NOMO-1 treated with DMSO at 0.1 percent for 48 hours (cell line): Measurements from ENCODE around the gene SLC25A34.
"Not testable (repeated sequence)": the region's sequence is repeated elsewhere in the genome, so short reads cannot be mapped to it uniquely, and the experiment has no call there.

Experiments
- DNase-seq: peaks from one replicate; lab custom pipeline; 2025; ENCODE audit not compliant: unreplicated experiment; lab: John Stamatoyannopoulos, UW

Gene SLC25A34

DNA sequence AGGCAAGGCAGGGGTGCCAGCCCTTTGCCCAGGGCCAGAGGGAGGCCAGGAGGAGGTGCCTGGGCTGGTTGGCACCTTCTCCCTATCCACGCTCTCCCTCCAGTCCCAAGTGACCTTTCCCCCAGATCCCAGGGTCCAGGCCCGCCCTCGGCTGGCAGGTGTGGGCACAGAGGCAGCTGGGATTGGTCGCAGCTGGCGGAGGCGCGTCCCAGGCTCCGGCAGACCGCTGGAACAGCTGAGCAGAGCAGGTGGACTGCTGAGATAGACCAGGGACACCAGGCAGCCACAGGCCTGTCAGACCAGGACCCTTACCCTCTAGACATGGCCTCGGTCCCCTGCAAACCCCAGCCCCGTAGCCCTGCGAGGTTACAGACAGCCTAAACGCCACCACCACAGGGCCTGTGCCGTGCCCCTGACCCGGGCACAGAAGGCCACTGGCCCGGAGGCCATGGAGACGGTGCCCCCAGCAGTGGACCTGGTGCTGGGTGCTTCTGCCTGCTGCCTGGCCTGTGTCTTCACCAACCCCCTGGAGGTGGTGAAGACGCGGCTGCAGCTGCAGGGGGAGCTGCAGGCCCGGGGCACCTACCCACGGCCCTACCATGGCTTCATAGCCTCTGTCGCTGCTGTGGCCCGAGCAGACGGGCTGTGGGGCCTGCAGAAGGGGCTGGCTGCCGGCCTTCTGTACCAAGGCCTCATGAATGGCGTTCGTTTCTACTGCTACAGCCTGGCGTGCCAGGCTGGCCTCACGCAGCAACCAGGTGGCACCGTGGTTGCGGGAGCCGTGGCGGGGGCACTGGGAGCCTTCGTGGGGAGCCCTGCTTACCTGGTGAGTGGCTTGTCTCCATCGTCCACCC, at the start of gene SLC25A34:
Gene SLC25A34 (plus strand): TSS at position 221 of the 854 bp plus-strand sequence. CDS start 228 bp downstream, at position 449.
- DNase-seq, result no peak

DNA sequence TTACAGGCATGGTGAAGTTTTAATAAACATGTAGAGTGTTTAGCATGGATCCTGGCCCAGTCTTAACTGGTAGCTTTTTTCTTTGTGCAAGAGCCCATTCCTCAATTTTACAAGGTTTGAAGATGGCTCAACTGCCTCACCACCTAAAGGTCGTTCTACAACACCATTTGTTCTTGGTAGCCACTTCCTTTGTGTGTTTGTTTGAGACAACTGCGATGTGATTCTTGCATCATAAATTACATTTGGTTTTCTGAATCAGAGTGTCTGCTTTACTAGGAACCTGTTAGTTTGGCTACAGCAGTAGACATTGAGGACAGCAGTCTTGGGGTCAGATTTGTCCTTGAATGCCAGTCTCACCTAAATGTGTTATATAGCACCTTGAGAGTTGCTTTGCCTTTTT, 48.6 kb upstream of the SLC25A34 start:
- no peak for DNase-seq

DNA sequence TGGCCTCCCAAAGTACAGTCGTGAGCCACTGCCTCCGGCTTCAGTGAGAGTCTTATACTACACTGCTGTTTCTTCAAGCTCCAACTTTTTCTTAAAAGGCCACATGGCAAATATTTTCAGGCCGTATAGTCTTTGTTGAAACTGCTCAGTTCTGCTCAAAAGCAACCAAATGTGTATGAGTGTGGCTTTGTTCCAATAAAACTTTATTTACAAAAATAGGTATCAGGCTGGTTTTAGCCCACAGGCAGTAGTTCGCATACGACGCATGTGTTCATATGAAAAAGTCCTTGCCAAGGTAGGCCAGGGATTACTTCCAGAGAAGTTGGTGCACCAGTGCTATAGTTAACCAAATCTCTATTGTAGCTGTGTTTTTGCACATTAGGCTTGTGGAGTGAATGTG, 45.7 kb upstream of the SLC25A34 start:
- DNase-seq, result no peak

DNA sequence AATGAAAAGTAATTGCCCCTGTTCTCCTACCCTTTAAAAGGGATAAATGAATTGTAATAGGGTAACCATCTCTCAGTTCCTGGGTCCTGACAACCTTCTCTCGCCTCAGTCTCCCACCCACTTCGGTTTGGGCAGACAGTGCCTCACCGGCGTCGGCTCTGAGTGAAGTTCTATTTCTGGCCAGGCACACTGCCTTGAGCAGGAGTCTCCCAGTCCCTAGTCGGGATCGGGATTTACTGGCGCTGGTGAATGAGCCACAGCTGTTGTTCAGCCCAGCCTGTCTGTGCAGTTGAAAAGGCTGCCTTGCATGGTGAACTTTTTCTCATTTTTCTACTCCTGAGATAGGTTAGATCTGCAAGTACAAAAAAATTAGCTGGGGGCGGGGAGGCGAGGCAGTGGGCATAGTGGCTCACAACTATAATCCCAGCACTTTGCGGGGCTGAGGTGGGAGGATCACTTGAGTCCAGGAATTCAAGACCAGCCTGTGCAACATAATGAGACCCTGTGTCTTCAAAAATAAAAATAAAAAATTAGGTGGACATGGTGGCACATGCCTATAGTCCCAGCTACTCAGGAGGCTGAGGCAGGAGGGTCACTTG, 44.5 kb upstream of the SLC25A34 start:
- no peak for DNase-seq

DNA sequence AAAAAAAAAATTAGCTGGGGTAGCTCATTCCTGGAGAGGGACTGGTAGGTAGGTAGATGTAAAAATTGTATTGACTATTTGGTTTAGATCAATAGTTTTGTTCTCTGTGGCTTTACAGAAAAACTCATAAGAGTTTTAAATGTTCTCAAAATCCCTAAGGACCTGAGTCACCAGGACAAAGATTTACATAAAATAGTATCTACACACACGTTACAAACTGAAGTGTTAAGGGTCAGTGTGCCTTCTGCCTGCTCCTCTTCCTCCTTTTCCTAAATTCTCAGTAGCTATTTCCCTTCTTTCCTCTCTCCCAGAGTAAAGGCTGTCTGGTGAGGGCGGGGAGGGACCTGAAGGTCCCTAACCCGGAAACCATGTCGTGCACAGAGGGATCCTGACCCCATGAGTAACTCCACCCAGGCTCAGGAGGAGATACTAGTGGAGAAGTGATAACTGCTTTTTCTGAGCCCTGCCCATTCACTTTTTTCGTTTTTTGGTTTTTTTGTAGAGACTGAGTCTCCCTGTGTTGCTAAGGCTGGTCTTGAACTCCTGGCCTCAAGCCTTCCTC, 43.9 kb upstream of the SLC25A34 start:
- DNase-seq, result no peak

DNA sequence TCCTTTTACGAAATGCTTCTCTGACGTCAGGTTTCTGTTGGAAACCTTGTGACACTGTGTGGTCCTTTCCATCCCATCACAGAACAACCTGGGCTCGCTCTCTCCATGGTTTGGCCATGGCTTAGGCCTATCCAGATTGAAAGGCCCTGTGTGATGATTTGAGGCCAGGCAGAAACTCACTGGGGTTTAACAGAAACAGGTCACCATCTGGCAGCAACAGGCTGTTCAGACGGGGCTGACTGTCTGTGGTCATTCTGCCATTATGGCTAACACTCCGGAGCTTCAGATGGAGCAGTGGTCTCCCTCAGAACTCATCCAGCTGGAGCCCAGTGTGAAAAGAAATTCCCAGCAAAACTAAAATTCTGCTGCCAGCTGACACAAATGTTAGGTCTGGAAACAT, 42.7 kb upstream of the SLC25A34 start:
- no peak for DNase-seq

DNA sequence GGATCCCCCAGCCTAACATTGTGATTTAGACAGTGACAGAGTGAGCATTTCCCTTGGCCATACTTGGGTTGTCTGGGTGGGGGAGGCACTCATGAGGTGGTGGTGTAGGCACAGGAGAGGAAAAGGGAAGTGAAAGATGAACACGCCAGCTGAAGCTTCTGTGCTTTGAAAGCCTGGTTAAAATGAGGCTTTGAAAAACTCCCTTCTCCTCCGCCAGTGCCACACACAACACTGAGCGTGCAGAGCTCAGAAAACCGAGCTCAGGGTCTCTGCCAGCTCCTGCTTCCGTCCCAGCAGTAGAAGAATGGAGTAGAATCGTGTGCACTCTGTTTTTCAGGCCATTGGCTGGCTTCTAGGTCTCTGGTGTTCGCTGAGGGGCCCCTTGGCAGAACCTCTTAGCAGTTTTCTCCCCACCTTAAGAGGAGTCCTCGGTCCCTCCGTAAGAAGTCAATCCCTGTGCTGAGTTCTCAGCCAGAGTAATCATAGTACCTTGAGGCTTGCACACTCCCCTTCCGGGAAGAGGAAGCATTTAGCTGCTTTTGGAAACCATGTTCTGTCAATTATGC, 39.0 kb upstream of the SLC25A34 start:
- DNase-seq, result peak; percentile 89

DNA sequence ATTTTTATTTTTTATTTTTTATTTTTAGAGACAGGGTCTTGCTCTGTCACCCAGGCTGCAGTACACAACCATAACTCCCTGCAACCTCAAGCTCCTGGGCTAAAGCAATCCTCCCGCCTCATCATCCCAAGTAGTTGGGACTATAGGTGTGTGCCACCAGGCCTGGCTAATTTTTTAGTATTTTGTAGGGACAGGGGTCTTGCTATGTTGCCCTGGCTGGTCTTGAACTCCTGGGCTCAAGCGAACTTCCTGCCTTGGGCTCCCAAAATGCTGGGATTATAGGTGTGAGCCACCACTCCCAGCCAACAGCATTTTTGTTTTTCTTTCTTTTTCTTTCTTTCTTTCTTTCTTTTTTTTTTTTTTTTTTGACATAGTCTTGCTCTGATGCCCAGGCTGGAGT, 37.9 kb upstream of the SLC25A34 start:
- no peak for DNase-seq

DNA sequence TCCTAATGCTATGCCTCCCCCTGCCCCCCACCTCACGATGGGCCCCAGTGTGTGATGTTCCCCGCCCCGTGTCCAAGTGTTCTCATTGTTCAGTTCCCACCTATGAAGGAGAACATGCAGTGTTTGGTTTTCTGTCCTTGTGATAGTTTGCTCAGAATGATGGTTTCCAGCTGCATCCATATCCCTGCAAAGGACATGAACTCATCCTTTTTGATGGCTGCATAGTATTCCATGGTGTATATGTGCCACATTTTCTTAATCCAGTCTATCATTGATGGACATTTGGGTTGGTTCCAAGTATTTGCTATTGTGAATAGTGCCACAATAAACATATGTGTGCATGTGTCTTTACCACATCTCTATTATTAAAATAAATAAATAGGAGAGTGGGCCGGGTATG, 36.7 kb upstream of the SLC25A34 start:
- not testable (repeated sequence) for DNase-seq

DNA sequence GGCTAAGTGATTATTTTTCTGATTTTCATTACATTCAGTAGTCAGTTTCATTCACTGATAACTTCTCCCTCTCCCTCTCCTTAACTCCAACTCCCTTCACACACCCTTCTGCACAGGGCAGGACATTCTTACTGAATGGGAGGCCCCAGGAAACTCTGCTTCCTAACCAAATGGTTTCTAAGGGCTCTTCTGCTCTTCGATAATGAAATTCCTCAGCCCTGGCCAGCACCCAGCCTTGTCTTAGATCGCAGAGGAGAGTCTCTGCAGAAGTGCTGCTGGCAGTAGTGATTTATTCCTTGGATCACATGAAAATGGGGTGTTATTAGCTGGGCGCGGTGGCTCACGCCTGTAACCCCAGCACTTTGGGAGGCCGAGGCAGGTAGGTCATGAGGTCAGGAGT, 35.5 kb upstream of the SLC25A34 start:
- DNase-seq, result no peak

DNA sequence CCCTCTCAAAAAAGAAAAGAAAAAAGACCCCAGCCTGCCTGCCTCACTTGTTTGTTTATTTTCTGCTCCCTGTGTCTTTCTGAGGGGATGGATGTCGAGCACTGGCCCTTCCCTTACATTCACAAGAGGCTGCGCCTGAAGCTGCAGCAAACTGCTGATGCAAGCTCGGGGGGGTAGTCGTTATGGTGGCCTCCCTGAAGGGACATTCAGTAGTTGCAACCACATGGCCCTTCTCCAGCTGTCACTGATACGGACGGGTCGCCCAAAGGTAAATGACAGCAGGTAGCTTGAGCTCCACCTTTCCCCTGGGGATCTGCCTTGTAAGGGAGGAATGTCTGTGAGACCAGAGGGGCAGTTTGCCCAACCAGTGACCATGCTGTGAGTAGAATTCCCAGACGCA, 34.3 kb upstream of the SLC25A34 start:
- DNase-seq, result no peak

DNA sequence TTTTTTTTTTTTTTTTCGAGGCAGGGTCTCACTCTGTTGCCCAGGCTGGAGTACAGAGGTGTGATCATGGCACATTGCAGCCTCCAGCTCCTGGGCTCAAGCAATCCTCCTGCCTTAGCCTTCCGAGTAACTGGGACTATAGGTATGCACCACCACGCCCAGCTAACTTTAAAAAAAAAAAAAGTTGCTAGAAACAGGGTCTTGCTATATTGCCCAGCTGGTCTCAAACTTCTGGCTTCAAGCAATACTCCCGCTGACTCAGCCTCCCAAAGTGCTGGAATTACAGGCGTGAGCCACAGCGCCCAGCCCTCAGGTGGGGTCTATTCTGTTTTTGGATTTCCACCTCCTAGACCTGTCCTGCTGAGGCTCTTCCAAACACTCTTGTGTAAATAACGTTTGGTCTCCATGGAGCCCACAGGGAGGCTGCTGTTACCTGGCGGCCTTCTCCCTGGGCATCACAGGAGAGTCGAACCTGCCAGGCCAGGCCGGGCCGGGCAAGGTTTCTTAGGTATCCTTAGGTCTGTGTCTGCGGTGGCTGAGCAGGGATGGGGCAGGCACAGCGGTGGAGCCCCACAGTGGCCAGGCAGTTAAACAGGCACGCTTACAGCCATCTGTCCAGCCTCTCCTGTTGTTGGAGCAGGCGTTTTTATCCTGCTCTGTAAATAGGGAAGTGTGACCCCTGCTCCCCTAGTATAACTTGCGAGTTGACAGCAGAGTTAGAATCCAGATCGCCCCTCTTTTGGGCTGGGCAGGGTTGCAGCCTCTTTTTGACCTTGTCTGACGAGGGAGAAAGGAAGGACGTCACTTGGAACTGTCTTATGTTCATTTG, 33.1 kb upstream of the SLC25A34 start:
- no peak for DNase-seq

DNA sequence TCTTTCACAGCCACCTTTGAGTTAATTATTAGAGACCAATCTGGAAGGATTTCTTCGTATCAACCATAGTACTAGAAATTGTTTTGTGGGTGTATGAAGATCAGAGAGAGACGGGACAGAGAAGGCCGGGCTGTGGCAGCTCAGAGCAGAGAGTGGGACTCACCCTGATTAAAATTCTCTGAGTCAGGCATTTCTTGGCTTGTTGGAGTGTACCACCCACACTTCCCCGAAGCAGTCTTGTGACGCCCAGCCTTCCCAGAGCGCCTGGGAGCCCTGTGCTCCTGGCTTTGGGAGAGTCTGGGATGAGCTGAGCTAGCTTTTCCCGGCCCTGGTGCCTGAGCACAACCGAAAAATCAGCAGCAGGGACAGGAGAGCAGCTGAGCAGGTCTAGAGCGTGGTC, 32.5 kb upstream of the SLC25A34 start:
- no peak for DNase-seq

DNA sequence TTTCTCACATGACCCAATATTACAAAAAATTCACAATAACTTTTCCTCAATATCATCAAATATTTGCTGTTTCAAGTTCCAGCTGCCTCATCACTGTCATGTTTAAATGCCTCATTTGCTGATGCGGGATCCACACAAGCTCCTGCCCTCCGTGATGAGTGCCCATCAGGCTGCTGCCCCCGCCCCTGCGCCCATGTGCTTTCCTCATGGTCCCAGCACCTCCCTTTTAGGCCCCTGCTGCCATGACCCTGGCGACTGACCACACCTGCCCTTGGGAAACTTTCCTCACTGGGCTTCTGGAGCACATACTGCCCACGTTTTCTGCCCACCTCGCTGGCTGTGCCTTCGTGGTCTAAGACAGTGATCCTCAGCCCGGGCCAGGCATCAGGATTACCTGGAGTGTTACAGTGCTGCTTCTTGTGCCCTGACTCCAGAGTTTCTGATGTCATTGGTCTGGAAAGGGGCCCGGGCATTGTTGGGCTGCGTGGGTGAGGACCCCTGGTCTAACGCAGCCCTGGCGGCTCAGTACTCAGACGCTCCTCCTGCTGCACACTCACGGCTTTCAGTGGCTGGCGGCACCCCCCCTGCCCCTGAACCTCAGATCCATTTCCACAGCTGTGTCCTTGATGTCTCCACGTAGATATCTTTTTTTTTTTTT, 31.4 kb upstream of the SLC25A34 start:
- no peak for DNase-seq

DNA sequence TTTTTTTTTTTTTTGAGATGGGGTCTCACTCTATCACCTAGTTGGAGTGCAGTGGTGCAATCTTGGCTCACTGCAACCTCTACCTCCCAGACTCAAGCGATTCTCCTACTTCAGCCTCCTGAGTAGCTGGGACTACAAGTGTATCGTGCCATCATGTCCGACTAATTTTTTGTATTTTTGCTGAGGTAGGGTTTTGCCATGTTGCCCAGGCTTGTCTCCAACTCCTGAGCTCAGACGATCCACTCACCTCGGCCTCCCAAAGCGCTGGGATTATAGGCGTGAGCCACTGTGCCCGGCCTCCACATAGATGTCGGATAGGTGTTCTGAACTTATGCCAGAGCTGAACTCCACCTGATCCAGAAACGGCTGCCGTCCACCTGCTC, 30.9 kb upstream of the SLC25A34 start:
- DNase-seq, result no peak

DNA sequence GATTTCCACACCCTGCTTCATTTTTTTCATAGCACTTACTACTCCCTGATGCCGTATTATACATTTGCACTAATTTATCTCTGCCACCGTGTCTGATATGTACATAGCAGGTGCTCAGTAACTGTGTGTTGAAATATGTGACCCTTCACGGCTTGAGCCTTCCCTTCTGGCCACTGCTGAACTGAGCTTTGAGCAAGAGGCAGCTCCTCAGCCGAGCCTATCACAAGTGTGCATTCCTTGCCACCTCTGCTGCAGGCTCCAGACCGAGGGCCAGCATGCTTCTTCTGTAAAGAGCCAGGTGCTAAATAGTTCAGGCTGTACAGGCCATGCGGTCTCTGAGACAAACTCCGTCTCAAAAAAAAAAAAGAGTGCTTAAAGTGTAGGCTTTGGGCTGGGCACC, 29.3 kb upstream of the SLC25A34 start:
- DNase-seq, result no peak

DNA sequence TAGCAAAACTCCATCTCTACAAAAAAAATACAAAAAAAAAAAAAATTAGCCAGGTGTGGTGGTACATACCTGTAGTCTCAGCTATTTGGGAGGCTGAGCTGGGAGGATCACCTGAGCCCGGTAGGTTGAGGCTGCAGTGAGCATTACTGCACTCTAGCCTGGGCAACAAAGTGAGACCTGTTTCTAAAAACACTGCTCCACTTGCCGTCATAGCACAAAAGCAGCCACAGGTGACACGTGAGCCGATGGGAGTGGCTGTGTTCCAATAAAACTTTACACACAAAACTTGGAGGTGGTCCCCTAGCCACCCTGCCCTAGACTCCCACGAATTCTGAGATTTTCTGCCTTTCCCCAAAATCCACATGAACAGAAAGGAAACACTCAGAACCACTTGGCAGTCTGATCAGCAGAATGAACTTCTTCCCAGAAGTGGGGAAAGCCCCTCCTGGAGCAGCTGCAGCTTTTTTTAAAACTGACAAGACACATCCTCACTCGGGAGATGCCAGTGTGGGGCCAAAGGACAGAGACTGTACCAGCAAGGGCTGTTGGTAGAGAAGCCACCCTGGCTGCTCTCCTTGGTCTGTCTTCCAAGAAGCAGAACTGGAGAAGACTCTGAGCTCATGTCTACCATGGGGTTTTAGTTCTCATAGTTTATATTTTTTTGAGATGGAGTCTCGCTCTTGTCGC, 28.7 kb upstream of the SLC25A34 start:
- no peak for DNase-seq

DNA sequence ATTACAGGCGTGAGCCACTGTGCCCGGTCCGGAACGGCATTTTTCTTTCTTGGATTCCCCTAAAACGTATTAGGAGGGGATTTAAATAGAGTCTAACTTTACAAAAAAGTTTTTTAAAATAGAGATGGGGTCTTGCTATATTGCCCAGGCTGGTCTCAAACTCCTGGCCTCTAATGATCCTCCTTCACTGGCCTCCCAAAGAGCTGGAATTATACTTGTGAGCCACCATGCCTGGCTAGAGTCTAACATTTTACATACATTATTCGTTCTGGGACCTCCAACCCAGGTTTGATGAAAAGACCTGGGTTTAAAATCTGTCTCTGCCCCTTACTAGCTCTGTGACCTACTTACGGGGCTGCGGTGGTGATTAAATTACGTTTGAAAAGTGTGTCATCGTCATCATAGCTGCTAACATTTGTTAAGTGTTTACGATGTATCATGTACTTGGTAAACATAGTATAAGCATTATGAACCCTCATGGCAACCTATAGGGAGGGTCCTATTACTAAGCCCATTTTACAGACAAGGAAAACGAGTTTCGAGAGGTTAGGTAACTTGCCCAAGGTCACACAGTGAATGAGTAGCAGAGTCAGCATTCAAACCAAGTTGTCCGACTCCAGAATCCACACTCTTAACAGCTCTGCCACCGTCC, 27.4 kb upstream of the SLC25A34 start:
- no peak for DNase-seq

DNA sequence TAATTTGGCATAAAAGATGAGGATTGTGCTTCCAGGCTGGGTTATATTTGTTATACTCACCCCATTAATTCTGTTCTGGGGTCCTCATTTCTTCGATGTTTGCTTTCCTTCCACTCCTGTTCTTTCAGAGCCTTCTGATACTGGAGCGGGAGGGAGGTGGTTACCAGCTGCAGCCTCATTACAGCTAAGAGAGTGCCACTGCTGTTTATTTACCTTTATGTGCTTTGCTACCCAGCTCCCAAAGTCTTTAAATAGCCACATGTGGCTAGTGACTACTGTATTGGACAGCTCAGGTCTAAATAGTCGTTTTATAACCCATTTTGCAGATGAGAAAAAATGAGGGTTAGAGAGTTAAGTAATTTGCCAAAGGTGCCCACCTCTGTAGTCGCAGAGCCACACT, 26.8 kb upstream of the SLC25A34 start:
- DNase-seq, result no peak

DNA sequence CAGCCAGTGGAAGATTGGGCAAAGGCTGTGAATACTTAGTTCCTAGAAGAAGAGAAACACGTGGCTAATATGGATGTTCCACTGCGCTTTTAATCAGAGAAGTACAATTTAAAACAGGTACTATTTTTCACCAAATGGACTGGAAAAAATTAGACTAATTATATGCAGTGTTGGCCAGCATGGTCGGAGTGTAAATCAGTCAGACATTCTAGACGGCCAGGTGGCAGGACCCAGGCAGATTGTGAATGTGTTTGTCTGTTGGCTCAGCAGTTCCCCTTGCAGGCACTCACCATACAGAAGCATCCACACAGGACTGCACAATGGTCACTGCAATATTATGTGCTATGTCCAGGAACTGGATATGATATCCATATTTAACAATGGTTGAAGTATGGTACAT, 23.9 kb upstream of the SLC25A34 start:
- no peak for DNase-seq
